NCI-H146 treated with DMSO at 0.1 percent for 48 hours (cell line): ENCODE data around the gene PPIL4.

ENCODE experiments used
- DNase-seq: peaks from one replicate; lab custom pipeline; 2025; ENCODE audit not compliant: unreplicated experiment; lab: John Stamatoyannopoulos, UW

The PPIL4 gene

GRCh38 chr6:149484733-149485700 is 60.8 kb downstream of the PPIL4 start, which contains the start of gene ZC3H12D:
TSS of gene ZC3H12D (minus strand) at chr6:149485014. CDS start at chr6:149474543, 10,471 bp downstream.
- peak; percentile 46 for DNase-seq

DNA sequence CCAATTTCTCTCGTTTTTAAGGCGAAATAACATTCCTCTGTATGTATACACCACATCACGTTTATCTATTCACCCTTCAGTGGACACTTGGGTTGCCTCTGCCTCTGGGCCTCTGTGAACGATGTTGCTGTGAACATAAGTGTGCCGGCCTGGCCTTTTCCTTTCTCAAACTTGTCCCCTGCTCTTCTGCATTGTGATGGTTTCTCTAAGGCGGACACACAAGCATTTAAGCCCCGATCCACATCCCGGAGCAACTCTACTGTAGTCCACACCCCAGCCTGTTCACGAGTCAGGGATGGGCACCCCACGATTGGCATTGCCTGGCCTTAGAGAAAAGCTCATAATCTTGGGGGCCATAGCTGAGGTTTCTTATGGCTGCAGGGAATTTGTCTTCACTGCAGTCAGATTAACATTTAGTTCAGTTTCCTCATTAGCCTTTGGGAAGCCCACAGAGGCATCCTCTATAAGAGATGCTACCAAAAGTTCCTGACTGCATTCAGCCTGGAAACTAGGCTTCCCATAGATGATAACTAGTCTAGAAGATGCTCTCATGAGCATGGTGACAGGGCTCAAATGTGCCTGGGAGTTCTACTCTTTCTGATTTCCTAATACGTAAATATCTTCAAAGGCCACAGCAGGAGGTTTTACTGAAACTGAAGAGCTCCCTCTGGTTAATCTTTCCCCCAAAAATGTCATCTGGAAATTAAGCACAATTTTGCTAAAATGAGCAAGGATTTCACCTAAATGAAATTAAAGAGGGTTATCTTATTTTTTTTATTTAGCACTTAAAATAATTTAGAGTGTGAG is 61.8 kb downstream of the PPIL4 start:
- no peak for DNase-seq

GRCh38 chr6:149483334-149483725 is 62.5 kb downstream of the PPIL4 start:
- no peak for DNase-seq

DNA sequence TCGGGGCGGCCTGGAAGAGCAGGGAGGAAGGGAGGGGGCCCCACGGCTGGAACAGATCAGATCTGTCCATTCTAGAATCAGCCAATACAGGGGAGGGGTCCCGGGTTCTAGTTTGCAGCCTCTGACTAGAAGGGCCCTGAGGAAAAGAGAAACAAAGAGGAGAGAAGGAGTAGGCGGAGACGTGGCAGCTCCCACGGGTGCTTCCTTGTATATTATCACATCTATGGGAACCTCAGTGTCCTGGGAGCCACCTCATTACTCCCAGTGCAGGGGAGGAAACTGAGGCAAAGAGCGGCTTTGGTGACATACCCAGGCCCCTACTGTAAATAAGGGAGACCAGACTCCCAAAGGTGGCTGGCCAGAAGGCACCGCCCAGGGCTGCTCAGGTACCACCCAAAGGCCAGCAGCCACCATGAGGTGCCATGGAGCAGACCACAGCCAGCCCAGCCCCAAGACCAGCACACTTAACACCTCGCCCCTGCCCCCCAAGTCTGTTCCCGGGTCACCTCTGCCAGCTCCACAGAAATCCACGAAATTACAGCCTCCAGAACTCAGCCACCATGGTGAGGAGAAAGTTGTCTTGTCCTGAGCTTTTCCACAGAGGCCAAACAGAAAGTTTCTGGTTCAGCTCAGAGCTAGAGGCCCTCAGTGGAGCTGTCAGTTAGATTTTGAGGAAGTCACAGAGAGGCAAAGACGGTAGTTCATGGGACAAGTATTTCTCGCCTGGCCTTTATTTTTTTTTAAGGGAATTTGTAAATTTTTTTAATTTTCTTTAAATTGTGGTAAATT is 63.1 kb downstream of the PPIL4 start:
- no peak for DNase-seq

GRCh38 chr6:149480502-149481280 is 65.2 kb downstream of the PPIL4 start:
- DNase-seq, result no peak

DNA sequence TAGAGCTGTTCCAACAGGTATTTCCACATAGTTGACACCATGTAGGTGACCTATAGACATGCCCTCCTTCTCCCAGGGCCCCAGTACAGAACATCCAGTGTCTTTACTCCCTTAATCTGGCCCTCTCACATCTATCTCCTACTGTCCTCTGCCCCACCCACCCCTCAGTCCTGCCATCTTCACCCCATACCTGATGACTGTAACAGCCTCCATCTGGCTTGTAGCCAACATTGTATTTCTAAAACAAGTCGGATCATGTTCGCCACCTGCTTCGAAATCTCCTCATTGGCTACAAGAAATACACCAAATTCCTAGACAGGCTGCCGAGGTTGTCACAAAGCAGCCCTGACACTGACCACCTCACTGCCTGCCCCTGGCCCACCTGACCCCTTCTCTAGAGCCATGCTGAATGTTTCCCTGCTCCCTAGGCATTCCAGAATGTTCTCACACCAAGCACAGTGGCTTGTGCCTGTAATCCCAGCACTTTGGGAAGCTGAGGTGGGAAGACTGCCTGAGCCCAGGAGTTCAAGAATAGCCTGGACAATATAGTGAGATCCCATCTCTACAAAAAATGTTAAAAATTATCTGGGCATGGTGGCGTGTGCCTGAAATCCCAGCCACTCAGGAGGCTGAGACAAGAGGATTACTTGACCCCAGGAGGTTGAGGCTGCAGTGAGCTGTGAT is 67.1 kb downstream of the PPIL4 start:
- no peak for DNase-seq

- no peak for DNase-seq
Measured at GRCh38 chr6:149477544-149477943, 68.3 kb downstream of the PPIL4 start.

GRCh38 chr6:149476789-149477455 is 68.9 kb downstream of the PPIL4 start:
- no peak for DNase-seq

DNA sequence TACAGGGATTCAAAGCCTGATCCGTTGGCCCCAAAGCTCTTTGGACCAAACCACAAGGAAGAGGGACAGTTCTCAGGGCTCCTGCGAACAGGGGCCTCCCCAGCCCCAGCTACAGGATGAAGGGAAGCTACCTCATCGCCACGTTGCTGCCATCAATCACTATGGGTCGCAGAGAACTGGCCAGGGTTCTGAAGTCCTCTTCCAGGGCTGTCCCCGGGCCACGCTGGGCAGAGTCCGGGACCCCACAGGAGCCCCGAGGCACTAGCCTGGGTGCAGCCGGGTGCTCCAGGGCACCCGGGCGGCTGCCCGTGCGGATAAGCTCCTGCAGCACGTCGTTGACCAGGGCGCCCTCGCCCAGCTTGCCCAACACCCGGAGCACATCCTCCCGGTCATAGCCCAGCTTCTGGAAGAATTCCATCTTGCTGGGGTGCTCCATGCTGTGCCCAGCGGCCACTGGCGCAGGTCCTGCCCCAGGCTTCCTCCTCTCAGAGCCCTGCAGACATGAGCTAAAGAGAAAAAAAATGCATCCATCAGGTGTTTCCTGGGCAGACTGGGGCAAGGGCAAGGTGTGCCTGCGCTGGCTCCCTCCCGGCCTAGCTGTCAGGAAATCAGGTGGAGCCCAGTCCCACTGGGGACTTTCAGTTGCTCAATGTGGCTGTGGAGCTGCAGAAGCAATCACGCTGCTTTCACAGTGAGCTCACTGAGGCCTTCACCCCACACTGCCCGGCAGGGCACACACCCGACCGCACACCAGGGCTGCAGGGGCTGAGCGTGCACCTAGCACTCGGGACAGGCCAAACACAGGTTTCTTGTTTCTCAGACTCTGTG is 71.5 kb downstream of the PPIL4 start:
- DNase-seq, result no peak

- DNase-seq, result peak; percentile 41
Measured at GRCh38 chr6:149473080-149474052, 72.5 kb downstream of the PPIL4 start.

DNA sequence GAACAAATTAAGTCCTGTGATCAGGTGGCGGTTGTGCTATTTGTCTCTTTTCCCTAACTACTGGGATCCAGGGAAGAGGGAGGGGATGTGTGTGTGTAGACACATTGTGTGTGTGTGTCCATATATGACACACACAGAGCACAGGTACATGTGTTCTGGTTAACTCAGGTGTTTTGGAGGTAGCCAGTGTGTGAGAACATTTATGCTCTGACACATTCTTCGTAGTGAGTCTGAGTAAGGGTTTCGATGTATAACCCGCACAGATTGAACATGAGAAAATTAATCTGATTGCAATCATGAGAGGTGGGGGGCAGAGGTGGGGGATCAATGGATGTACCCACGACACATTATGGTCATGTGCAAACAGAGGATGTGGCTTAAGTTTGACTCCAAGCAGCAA is 73.6 kb downstream of the PPIL4 start:
- no peak for DNase-seq

- no peak for DNase-seq
Measured at GRCh38 chr6:149471801-149472200, 74.0 kb downstream of the PPIL4 start.

DNA sequence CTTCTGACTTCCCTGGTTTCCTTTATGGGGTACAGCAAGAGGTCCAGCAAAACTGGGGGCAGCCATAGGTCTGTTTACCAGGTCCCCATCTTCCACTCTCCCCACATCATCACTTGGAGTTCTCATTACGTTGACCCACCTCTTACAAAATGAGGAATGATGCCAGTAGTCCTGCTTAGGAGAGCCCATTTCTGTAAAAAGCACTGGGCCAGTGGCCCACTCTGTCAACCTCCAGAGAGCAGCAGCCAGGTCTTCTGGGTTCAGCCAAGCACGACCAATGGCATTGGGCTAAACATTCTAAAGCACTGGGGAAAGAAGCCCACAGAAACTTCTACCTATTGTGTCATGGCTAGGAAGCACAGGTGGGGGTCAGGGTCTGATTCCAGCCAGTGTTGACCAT is 74.9 kb downstream of the PPIL4 start:
- no peak for DNase-seq

- no peak for DNase-seq
Measured at GRCh38 chr6:149468179-149468578, 77.7 kb downstream of the PPIL4 start.

DNA sequence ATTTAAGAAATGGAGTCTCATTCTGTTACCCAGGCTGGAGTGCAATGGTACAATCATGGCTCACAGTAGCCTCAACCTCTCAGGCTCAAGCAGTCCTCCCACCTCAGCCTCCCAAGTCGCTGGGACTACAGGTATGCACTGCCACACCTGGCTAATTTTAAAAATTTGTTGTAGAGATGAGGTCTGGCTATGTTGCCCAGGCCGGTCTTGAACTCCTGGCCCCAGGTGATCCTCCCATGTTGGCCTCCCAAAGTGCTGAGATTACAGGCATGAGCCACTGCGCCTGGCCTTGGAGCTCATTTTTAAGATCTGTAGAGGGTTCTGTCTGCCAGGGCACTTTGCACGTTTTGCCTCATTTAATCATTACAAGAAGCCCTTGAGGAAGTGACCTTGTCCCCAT is 78.6 kb downstream of the PPIL4 start:
- no peak for DNase-seq

- no peak for DNase-seq
Measured at GRCh38 chr6:149464411-149464810, 81.4 kb downstream of the PPIL4 start.

- DNase-seq, result no peak
Measured at GRCh38 chr6:149463781-149464180, 82.1 kb downstream of the PPIL4 start.
